ENCODE data around the gene ALDH1A2. TPM values are rescaled to one million over a fixed set of nuclear protein-coding genes. Genes with fewer than 3 reads are reported as not detected.

ALDH1A2 gene
- polyA plus RNA-seq, 1 donor from 2014 or later: 0.24 TPM

- H3K27me3 ChIP-seq (ENCODE audit: insufficient read depth, low read depth, low read length): no peaks in the 10 kb centered on the region
- H2AFZ ChIP-seq (ENCODE audit: low read depth, low read length): no peak overlapping the region
- no peak overlapping the region for H3K9ac ChIP-seq (ENCODE audit: low read length)
- no peak overlapping the region for H3K4me3 ChIP-seq (ENCODE audit: low read length)
- no peaks in the 10 kb centered on the region for H3K36me3 ChIP-seq (ENCODE audit: insufficient read depth, low read length)
- TF ChIP-seq SMC3 (conservative IDR thresholded peaks at IDR 0.05; ENCODE audit: poor library complexity) (no peak), POLR2AphosphoS5 (IDR thresholded peaks at IDR 0.05) (no peak), REST (IDR thresholded peaks at IDR 0.05; ENCODE audit: borderline replicate concordance) (no peak), RAD21 (conservative IDR thresholded peaks at IDR 0.05) (no peak), EZH2 (IDR thresholded peaks at IDR 0.05; ENCODE audit: borderline replicate concordance, insufficient read depth, low read length, poor library complexity, severe bottlenecking) (no peak), MXI1 (conservative IDR thresholded peaks at IDR 0.05; ENCODE audit: poor library complexity, severe bottlenecking) (no peak), EP300 (conservative IDR thresholded peaks at IDR 0.05; ENCODE audit: poor library complexity, severe bottlenecking) (no peak), CTCF (IDR thresholded peaks at IDR 0.05; ENCODE audit: poor library complexity, severe bottlenecking) (no peak), TAF1 (IDR thresholded peaks at IDR 0.05; ENCODE audit: low read depth) (no peak)
- H4K20me1 ChIP-seq (ENCODE audit: insufficient read depth): no peaks in the 10 kb centered on the region
- no peaks in the 10 kb centered on the region for H3K79me2 ChIP-seq (replicated peaks; ENCODE audit: insufficient read depth, low read length)
- H3K9me3 ChIP-seq (ENCODE audit: low read length): no peaks in the 10 kb centered on the region
- no peaks in the 10 kb centered on the region for H3K9me2 ChIP-seq (ENCODE audit: insufficient read depth, low read length)
- H3K4me2 ChIP-seq (ENCODE audit: low read length): no peak overlapping the region
- H3F3A ChIP-seq (ENCODE audit: insufficient read depth, low read length, poor library complexity, severe bottlenecking): no peaks in the 10 kb centered on the region
- no peak overlapping the region for H3K27ac ChIP-seq (ENCODE audit: low read length)
These were observed 42.6 kb upstream of the ALDH1A2 start for GRCh38 chr15:58108117-58108516.

- no peak overlapping the region for H3K9ac ChIP-seq (ENCODE audit: low read length)
- H3K4me2 ChIP-seq (ENCODE audit: low read length): no peak overlapping the region
- no peak overlapping the region for H2AFZ ChIP-seq (ENCODE audit: low read depth, low read length)
- no peaks in the 10 kb centered on the region for H3K9me3 ChIP-seq (ENCODE audit: low read length)
- no peaks in the 10 kb centered on the region for H3K79me2 ChIP-seq (replicated peaks; ENCODE audit: insufficient read depth, low read length)
- no peaks in the 10 kb centered on the region for H3K9me2 ChIP-seq (ENCODE audit: insufficient read depth, low read length)
- no peaks in the 10 kb centered on the region for H3F3A ChIP-seq (ENCODE audit: insufficient read depth, low read length, poor library complexity, severe bottlenecking)
- no peak overlapping the region for H3K4me3 ChIP-seq (ENCODE audit: low read length)
- no peaks in the 10 kb centered on the region for H4K20me1 ChIP-seq (ENCODE audit: insufficient read depth)
- no peak overlapping the region for H3K27ac ChIP-seq (ENCODE audit: low read length)
- H3K36me3 ChIP-seq (ENCODE audit: insufficient read depth, low read length): no peaks in the 10 kb centered on the region
- TF ChIP-seq EP300 (conservative IDR thresholded peaks at IDR 0.05; ENCODE audit: poor library complexity, severe bottlenecking) (no peak), REST (IDR thresholded peaks at IDR 0.05; ENCODE audit: borderline replicate concordance) (no peak), POLR2AphosphoS5 (IDR thresholded peaks at IDR 0.05) (no peak), CTCF (IDR thresholded peaks at IDR 0.05; ENCODE audit: poor library complexity, severe bottlenecking) (no peak), SMC3 (conservative IDR thresholded peaks at IDR 0.05; ENCODE audit: poor library complexity) (no peak), TAF1 (IDR thresholded peaks at IDR 0.05; ENCODE audit: low read depth) (no peak), EZH2 (IDR thresholded peaks at IDR 0.05; ENCODE audit: borderline replicate concordance, insufficient read depth, low read length, poor library complexity, severe bottlenecking) (no peak), RAD21 (conservative IDR thresholded peaks at IDR 0.05) (no peak), MXI1 (conservative IDR thresholded peaks at IDR 0.05; ENCODE audit: poor library complexity, severe bottlenecking) (no peak)
- H3K27me3 ChIP-seq (ENCODE audit: insufficient read depth, low read depth, low read length): no peaks in the 10 kb centered on the region
These were observed 38.0 kb upstream of the ALDH1A2 start for GRCh38 chr15:58103482-58103881.

All from neural cell (in vitro differentiated cells).